Measurements from ENCODE around the gene ZNF2. TPM values are rescaled to one million over a fixed set of nuclear protein-coding genes. Genes with fewer than 3 reads are reported as not detected.

Gene ZNF2
- total RNA-seq, 2 donors from 2014 or later: 0.99 to 2.3 TPM

GRCh38 chr2:95138702-95139101 is 26.9 kb upstream of the ZNF2 start:
- no peaks in the 10 kb centered on the region for H3K27me3 ChIP-seq
- TF ChIP-seq POLR2A (IDR thresholded peaks at IDR 0.05) (no peak), CTCF (IDR thresholded peaks at IDR 0.05) (no peak)
- peaks cover 0 to 7% (median 0%) of the 10 kb centered on the region in 3 donors for H3K9me3 ChIP-seq
- DNase-seq (no peak), ATAC-seq (no peak)
- intact Hi-C loops (cut with DNase I): no loop called here
- no peak overlapping the region for H3K4me3 ChIP-seq
- WGBS, 2 donors: 80 to 100% methylated on average over 1 of the region's 1 CpG
- no peak overlapping the region for H3K27ac ChIP-seq
- no peaks in the 10 kb centered on the region for H3K36me3 ChIP-seq (replicated peaks in 1 of 2; ENCODE audit: insufficient read depth in 1 of 2, low read depth in 2 of 2)
- H3K4me1 ChIP-seq: no peaks in the 10 kb centered on the region

GRCh38 chr2:95143838-95144237 is 21.8 kb upstream of the ZNF2 start:
- intact Hi-C loops (cut with DNase I): no loop called here
- no peak for DNase-seq
- no peaks in the 10 kb centered on the region for H3K36me3 ChIP-seq (replicated peaks in 1 of 2; ENCODE audit: insufficient read depth in 1 of 2, low read depth in 2 of 2)
- H3K4me3 ChIP-seq: no peak overlapping the region
- H3K9me3 ChIP-seq: peaks cover 0 to 42% (median 0%) of the 10 kb centered on the region in 3 donors
- no peak for ATAC-seq
- no peaks in the 10 kb centered on the region for H3K4me1 ChIP-seq
- 97 to 100% methylated on average over 2 of the region's 2 CpGs for WGBS, 2 donors
- TF ChIP-seq POLR2A (IDR thresholded peaks at IDR 0.05) (no peak), CTCF (IDR thresholded peaks at IDR 0.05) (no peak)
- H3K27me3 ChIP-seq: no peaks in the 10 kb centered on the region
- H3K27ac ChIP-seq: no peak overlapping the region

GRCh38 chr2:95149397-95149984 is 16.1 kb upstream of the ZNF2 start:
- WGBS, 2 donors: 91 to 94% methylated on average over 6 of the region's 6 CpGs
- Histone ChIP-seq H3K27me3 (no peaks in the 10 kb centered on the region), H3K4me3 (no peak overlapping the region), H3K36me3 (replicated peaks in 1 of 2; ENCODE audit: insufficient read depth in 1 of 2, low read depth in 2 of 2) (peaks cover 21 to 32% of the 10 kb centered on the region in 2 donors), H3K4me1 (no peaks in the 10 kb centered on the region), H3K27ac (no peak overlapping the region), H3K9me3 (peaks cover 0 to 71% (median 3%) of the 10 kb centered on the region in 3 donors)
- no peak for DNase-seq
- intact Hi-C loops (cut with DNase I): no loop called here
- no peak for TF ChIP-seq CTCF (IDR thresholded peaks at IDR 0.05)
- no peak for TF ChIP-seq POLR2A (IDR thresholded peaks at IDR 0.05)
- no peak for ATAC-seq

- WGBS, 2 donors: 59 to 61% methylated on average over 10 of the region's 10 CpGs
Measured at GRCh38 chr2:95158441-95158840, 7.2 kb upstream of the ZNF2 start.

More at GRCh38 chr2:95158441-95158840, 7.2 kb upstream of the ZNF2 start:
- peaks cover 0 to 6% of the 10 kb centered on the region in 2 donors for H3K36me3 ChIP-seq (replicated peaks in 1 of 2; ENCODE audit: insufficient read depth in 1 of 2, low read depth in 2 of 2)
- TF ChIP-seq POLR2A (IDR thresholded peaks at IDR 0.05) (no peak), CTCF (IDR thresholded peaks at IDR 0.05) (no peak)
- no peaks in the 10 kb centered on the region for H3K27me3 ChIP-seq
- DNase-seq (peak in 1 of 4 donors; percentile 11), ATAC-seq (no peak)
- intact Hi-C loops (cut with DNase I): no loop called here
- H3K4me1 ChIP-seq: peaks cover 14% of the 10 kb centered on the region
- H3K4me3 ChIP-seq: peak overlapping the region in 1 of 2 donors; percentile 57
- peak overlapping the region in 1 of 4 donors; percentile 77 for H3K27ac ChIP-seq
- peaks cover 0 to 12% (median 0%) of the 10 kb centered on the region in 3 donors for H3K9me3 ChIP-seq

Data from body of pancreas (tissue), 4 donors.